ENCODE results near the gene DDX19B.

- TF ChIP-seq CTCF (IDR thresholded peaks at IDR 0.05; ENCODE audit: low read depth, low read length) (no peak), MYC (IDR thresholded peaks at IDR 0.05; ENCODE audit: low read depth, low read length) (no peak)
These were observed 40.9 kb upstream of the DDX19B start for GRCh38 chr16:70258065-70258464.
